HG03097 (cell line): ENCODE measurements around the gene NCAM1.

Experiments
- ATAC-seq: cut with Tn5 transposase; IDR thresholded peaks from one replicate; pipeline ENCODE4 v1.9.1; 2021; ENCODE audit not compliant: unreplicated experiment, low FRiP score

NCAM1 gene

DNA sequence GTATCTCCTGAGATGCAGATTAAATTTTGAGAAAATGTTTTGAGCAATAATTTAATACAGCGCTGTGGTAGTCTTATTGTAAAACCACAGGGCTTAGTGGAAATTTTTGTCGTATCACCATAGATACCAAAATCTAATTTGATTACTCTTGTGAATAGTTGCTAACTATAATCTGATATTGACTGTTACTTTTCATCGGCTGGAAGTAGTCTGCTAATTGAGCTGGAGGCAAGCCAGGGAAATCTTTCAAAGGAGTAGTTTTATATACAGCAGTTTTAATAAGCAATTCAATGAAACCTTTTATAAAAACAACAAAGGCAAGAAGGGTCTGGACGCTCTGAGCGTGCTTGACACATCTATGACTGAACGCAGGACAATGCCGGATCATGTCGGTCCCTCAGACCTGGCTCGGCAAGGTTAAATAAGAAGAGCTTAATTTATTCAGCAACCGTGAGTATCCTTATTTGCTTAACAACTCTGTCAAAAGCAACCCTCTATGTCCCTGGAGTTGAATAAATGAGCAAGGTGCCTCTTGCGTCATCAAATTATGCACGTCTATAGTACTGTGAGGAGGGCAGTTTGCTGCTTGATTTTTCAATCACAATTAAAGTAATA lies 121.2 kb downstream of the NCAM1 start:
- ATAC-seq: no peak

- ATAC-seq: no peak
Measured at GRCh38 chr11:113083571-113083970, 122.4 kb downstream of the NCAM1 start.

DNA sequence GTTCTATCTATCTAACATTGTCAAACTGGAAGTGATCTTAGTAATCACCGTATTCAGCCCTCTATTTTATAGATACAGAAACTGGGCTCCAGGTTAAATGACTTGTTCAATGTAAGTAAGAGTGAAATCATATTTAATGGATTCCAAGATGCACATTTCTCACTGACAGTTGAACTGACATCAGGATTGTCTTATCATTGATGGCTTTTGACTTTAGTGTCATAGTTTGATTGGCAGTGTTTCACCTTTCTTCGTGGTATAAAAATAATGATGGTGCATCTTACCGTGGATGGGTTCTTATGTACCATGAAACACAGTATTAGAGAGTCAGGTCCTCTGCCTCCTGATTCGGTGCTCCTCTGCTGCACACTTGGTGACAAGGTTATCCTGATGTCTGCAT lies 123.1 kb downstream of the NCAM1 start:
- no peak for ATAC-seq

DNA sequence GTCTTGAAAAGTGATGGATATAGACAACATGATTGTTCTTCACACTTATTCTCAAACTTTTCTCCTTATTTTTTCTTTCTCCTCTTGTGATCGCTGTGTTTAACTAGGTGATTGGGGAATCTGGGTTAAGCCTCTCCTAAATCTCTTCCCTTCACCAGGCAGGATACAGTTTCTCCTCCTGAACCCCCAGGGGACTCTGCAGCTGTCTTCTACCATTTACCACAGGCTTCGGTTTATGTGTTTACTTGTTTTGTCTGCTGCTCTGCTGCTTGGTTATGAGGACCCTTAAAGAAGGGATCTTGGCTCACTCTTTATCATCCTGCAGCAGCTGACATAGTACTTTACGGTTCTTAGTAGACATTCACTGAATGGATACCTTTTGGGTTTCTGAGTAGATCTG lies 124.2 kb downstream of the NCAM1 start:
- no peak for ATAC-seq

GRCh38 chr11:113087706-113088105 lies 126.5 kb downstream of the NCAM1 start:
- ATAC-seq: no peak

GRCh38 chr11:113090716-113091480 lies 129.7 kb downstream of the NCAM1 start:
- no peak for ATAC-seq

GRCh38 chr11:113091481-113091780 lies 130.2 kb downstream of the NCAM1 start:
- no peak for ATAC-seq

GRCh38 chr11:113096648-113097047 lies 135.4 kb downstream of the NCAM1 start:
- no peak for ATAC-seq

GRCh38 chr11:113103932-113104690 lies 142.9 kb downstream of the NCAM1 start:
- no peak for ATAC-seq

DNA sequence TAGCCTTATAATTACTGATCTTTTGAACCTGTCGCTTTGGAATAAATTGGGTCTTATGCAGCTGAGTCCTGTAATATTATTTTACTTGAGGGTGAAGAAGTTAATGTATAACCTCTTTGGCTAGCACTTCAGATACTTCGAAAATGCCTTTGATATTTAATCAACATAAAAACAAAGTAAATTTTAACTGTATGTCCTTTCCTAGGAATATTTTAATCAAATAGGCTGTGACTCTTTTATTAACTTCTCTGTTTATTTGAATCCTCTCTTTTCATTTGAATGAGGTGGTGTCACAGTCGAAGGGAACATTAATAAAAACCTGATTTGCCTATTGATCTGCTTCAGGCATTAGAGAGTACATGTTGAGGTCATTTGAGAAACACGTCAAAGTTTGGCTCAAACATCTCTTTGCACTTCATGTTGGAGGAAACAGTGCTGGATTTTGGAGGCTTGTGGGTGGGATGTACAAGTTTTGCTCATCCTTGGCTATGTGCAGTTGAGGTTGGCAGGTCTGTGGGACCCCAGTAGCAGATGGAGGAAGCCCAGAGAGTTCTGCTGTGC lies 143.6 kb downstream of the NCAM1 start:
- no peak for ATAC-seq

GRCh38 chr11:113105592-113105991 lies 144.4 kb downstream of the NCAM1 start:
- ATAC-seq: no peak

- ATAC-seq: no peak
Measured at GRCh38 chr11:113106507-113106906, 145.3 kb downstream of the NCAM1 start.

DNA sequence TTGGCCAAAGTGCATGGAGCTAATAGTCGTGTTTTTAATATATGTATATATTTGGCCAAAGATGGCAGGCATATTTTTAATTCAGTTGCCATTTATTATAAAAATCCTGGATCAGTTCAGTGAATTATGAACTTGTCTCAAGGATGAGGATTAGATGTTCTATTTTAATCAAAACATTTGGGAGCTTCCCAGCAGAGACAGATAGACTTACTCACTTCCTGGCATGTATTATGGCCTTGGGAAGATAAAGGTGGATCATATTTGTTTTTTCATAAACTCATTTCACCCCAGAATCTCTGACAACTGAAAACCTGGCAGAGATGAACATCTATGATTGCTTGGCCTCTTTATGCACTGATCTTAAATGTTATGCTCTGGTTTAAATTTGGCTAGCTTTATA lies 148.8 kb downstream of the NCAM1 start:
- no peak for ATAC-seq

DNA sequence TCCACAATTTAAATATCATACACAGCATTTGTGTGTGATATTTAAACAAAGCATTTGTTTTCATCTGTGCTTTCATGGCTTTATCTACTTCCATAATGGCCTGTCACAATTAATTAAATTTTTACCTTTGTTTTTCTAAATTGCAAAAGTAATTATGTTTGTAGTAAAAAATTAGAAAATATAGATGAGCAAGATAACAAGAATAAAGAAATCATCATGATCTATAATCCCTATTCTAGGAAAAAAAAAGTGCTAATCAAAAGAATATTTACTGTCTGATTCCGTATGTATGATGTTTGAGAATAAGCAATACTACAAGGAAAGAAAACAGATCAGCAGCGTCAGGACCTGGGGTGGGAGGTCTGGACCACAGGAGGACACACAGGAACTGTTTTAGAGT lies 149.9 kb downstream of the NCAM1 start:
- no peak for ATAC-seq

GRCh38 chr11:113112307-113112706 lies 151.1 kb downstream of the NCAM1 start:
- no peak for ATAC-seq

GRCh38 chr11:113113801-113114704 lies 152.8 kb downstream of the NCAM1 start:
- no peak for ATAC-seq

- ATAC-seq: no peak
Measured at GRCh38 chr11:113114705-113115027, 153.4 kb downstream of the NCAM1 start.

GRCh38 chr11:113118104-113118503 lies 156.9 kb downstream of the NCAM1 start:
- no peak for ATAC-seq

GRCh38 chr11:113119074-113119473 lies 157.9 kb downstream of the NCAM1 start:
- ATAC-seq: no peak

DNA sequence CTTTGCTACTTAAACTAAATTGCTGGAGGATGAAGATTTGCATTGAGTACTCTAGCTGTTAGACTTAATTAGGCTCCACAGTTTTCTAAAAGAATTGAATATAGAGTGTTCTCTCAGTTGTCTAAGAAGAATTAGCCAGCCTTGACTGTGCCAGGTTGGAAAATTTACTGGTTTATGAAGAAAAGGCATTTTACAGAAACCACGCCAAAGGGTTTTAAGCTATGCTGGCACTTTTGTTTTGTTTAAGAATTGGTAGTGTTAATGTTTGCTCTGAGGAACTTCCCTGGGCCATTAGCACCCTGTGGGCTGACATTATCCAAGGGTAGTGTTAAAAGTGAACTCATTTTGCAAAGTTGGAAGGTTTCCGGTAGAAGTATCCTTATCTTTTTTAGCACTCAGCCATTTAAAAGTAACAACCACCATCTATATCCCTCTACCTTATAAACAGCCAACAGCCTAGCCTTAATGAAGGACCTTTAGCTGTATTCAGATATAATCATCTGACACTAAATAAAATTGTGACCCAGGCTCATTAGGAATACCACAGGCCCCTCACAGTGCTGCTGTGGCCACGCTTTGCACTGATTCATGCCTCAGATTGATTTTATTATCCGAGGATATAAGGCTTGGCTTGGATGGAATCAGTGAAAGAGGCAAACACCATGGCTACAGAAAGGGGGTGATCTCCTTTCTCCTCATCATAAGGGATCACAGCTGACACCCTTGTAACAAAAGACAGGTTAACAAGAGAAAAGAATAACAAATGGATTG lies 158.9 kb downstream of the NCAM1 start:
- ATAC-seq: no peak
